OCI-LY1 (cell line): Measurements from ENCODE around the gene EEF1E1.
A peak's percentile ranks its signal among the peaks of the same experiment; 100 is the strongest.

Experiments used
- H2AFZ ChIP-seq: fragments of 200-600 bp; sonication (generic), shearing (Covaris generic); 2 replicates; pipeline ENCODE4 v1.6.0; 2014; ENCODE audit warnings: antibody characterized with exemption, mild to moderate bottlenecking, low read length
- H3F3A ChIP-seq: fragments of 200-600 bp; sonication (generic), shearing (Covaris generic); 2 replicates; pipeline ENCODE4 v1.6.0; 2014; ENCODE audit warnings: mild to moderate bottlenecking, antibody characterized with exemption, low read length, moderate library complexity; ENCODE audit not compliant: insufficient read depth
- H3K27ac ChIP-seq: fragments of 200-600 bp; sonication (generic); 2 replicates; pipeline ENCODE4 v1.5.1; 2014; ENCODE audit warnings: low read length, mixed run types, mild to moderate bottlenecking, low read depth; ENCODE audit not compliant: poor library complexity, severe bottlenecking
- H3K27me3 ChIP-seq: fragments of 200-600 bp; sonication (generic); 2 replicates; pipeline ENCODE4 v1.6.0; 2014; ENCODE audit warnings: antibody characterized with exemption, mild to moderate bottlenecking, low read length, moderate library complexity; ENCODE audit not compliant: insufficient read depth
- H3K36me3 ChIP-seq: fragments of 200-600 bp; sonication (generic); 2 replicates; pipeline ENCODE4 v1.6.1; 2014; ENCODE audit warnings: mild to moderate bottlenecking, antibody characterized with exemption, low read length, moderate library complexity, mixed read lengths; ENCODE audit not compliant: insufficient read depth
- H3K4me1 ChIP-seq: fragments of 200-600 bp; sonication (generic); 2 replicates; pipeline ENCODE4 v1.5.1; 2014; ENCODE audit warnings: mild to moderate bottlenecking, low read length, moderate library complexity; ENCODE audit not compliant: insufficient read depth, severe bottlenecking
- H3K4me2 ChIP-seq: fragments of 200-600 bp; sonication (generic), shearing (Covaris generic); 2 replicates; pipeline ENCODE4 v1.6.1; 2014; ENCODE audit warnings: low read length
- H3K4me3 ChIP-seq: fragments of 200-600 bp; sonication (generic); 2 replicates; pipeline ENCODE4 v1.5.1; 2014; ENCODE audit warnings: low read length, low read depth, mild to moderate bottlenecking, mixed read lengths; ENCODE audit not compliant: poor library complexity, severe bottlenecking
- H3K79me2 ChIP-seq: fragments of 200-600 bp; shearing (Covaris generic); 2 replicates; pipeline ENCODE4 v1.6.1; 2016; ENCODE audit warnings: mixed run types, low read length, mixed read lengths; ENCODE audit not compliant: insufficient read depth
- H3K9ac ChIP-seq: fragments of 200-600 bp; sonication (generic), shearing (Covaris generic); 2 replicates; pipeline ENCODE4 v1.6.1; 2014; ENCODE audit warnings: mild to moderate bottlenecking, low read length, mixed read lengths
- H3K9me2 ChIP-seq: fragments of 200-600 bp; sonication (generic), shearing (Covaris generic); 2 replicates; pipeline ENCODE4 v1.6.1; 2014; ENCODE audit warnings: low read depth, mild to moderate bottlenecking, low read length, mixed read lengths
- H3K9me3 ChIP-seq: fragments of 200-600 bp; shearing (Covaris generic); 2 replicates; pipeline ENCODE4 v1.6.1; 2014; ENCODE audit warnings: low read length, mixed read lengths
- H4K20me1 ChIP-seq: fragments of 200-600 bp; sonication (generic), shearing (Covaris generic); 2 replicates; pipeline ENCODE4 v1.6.0; 2016; ENCODE audit warnings: mild to moderate bottlenecking, low read length; ENCODE audit not compliant: insufficient read depth
- CTCF ChIP-seq: fragments of 200-600 bp; sonication (generic), shearing (Covaris generic); IDR thresholded peaks from 2 replicates; pipeline ENCODE4 v1.5.1; 2017; ENCODE audit warnings: mild to moderate bottlenecking, antibody characterized with exemption, low read length, moderate library complexity, mixed read lengths
- EZH2 ChIP-seq: fragments of 200-600 bp; sonication (generic), shearing (Covaris generic); IDR thresholded peaks from 2 replicates; pipeline ENCODE4 v1.8.0; 2017; ENCODE audit warnings: borderline replicate concordance, mixed run types, mild to moderate bottlenecking, antibody characterized with exemption, low read length, moderate library complexity, mixed read lengths

EEF1E1 gene

GRCh38 chr6:8063761-8064637 lies 38.3 kb downstream of the EEF1E1 start, which contains the start of gene BLOC1S5:
TSS of gene BLOC1S5 (minus strand) at chr6:8064389. CDS start at chr6:8064376, 13 bp downstream.
- H3K27me3 ChIP-seq: no peaks in the 10 kb centered on the region
- no peaks in the 10 kb centered on the region for H3K9me3 ChIP-seq
- TF ChIP-seq EZH2: no peak
- TF ChIP-seq CTCF: no peak

GRCh38 chr6:8061736-8062135 lies 40.6 kb downstream of the EEF1E1 start:
- TF ChIP-seq CTCF: no peak
- no peak for TF ChIP-seq EZH2
- Histone ChIP-seq H2AFZ (no peak overlapping the region), H3K4me1 (peaks cover 27% of the 10 kb centered on the region), H3K9me2 (no peaks in the 10 kb centered on the region), H3K27ac (no peak overlapping the region), H3F3A (0 out of 2 replicates have a peak, but pooled peaks cover 2% of the 10 kb centered on the region), H3K9ac (no peak overlapping the region), H3K9me3 (no peaks in the 10 kb centered on the region), H3K27me3 (no peaks in the 10 kb centered on the region), H3K4me3 (no peak overlapping the region), H3K4me2 (no peak overlapping the region), H3K36me3 (peaks cover 35% of the 10 kb centered on the region), H3K79me2 (no peaks in the 10 kb centered on the region), H4K20me1 (no peaks in the 10 kb centered on the region)

More at GRCh38 chr6:8063761-8064637, 38.3 kb downstream of the EEF1E1 start, which contains the start of gene BLOC1S5:
- H2AFZ ChIP-seq: peak within 1 kb of the TSS; percentile 92
- peak within 1 kb of the TSS; percentile 85 for H3K4me2 ChIP-seq
- peaks cover 27% of the 10 kb centered on the region for H3K4me1 ChIP-seq
- peaks cover 24% of the 10 kb centered on the region for H3K36me3 ChIP-seq
- no peaks in the 10 kb centered on the region for H3K9me2 ChIP-seq
- no peaks in the 10 kb centered on the region for H4K20me1 ChIP-seq
- H3K79me2 ChIP-seq: no peaks in the 10 kb centered on the region
- peak within 1 kb of the TSS; percentile 85 for H3K4me3 ChIP-seq
- H3K27ac ChIP-seq: peak within 1 kb of the TSS; percentile 56
- peak within 1 kb of the TSS; percentile 87 for H3K9ac ChIP-seq
- 0 out of 2 replicates have a peak, but pooled peaks cover 2% of the 10 kb centered on the region for H3F3A ChIP-seq

GRCh38 chr6:8060346-8060745 lies 42.0 kb downstream of the EEF1E1 start:
- peaks cover 35% of the 10 kb centered on the region for H3K36me3 ChIP-seq
- no peaks in the 10 kb centered on the region for H3K9me3 ChIP-seq
- H3K9ac ChIP-seq: no peak overlapping the region
- H3F3A ChIP-seq: no peaks in the 10 kb centered on the region
- H3K4me1 ChIP-seq: peaks cover 20% of the 10 kb centered on the region
- H3K79me2 ChIP-seq: no peaks in the 10 kb centered on the region
- no peaks in the 10 kb centered on the region for H3K27me3 ChIP-seq
- H3K4me3 ChIP-seq: no peak overlapping the region
- no peak overlapping the region for H3K4me2 ChIP-seq
- H2AFZ ChIP-seq: no peak overlapping the region
- no peaks in the 10 kb centered on the region for H3K9me2 ChIP-seq
- H4K20me1 ChIP-seq: no peaks in the 10 kb centered on the region
- no peak overlapping the region for H3K27ac ChIP-seq
- TF ChIP-seq EZH2 (no peak), CTCF (no peak)
